Lung microvascular endothelial cell (primary cell): ENCODE data around the gene THAP9. TPM values are rescaled to one million over a fixed set of nuclear protein-coding genes. Genes with fewer than 3 reads are reported as not detected.

Source experiments
- DNase-seq, 2 donors: peaks; one replicate each; pipeline versions ENCODE4 v3.0.0 to v3.0.0-alpha.2; 2010; ENCODE audit warnings: low read depth in 2 of 2
- total RNA-seq: library from RNA; depleted of rRNA; stranded (reverse); fragments of >200 nt; gene quantifications from 2 replicates; pipeline ENCODE4 v1.2.1, GENCODE V29; 2014

THAP9 gene
- total RNA-seq, 1 donor from 2014 or later: 5.8 TPM

DNA sequence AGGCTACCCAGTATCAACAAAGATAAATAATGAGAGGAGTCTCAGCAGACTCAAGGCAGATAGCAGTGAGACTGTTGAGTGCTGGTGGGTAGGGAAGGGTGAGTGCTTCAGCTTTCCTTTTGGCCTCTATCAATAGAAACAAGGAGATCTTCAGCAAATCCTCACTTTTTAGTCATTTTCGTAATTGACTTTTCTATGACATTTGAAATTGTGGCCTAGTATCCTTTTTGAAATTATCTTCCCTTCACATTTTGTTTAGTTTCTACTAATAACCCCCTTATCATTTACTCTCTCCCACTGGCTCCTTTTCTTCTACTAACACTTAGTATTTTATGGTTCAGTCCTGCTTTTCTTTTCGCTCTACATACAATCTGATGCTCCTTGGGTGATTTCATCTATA is 65.2 kb downstream of the THAP9 start:
- DNase-seq: no peak

DNA sequence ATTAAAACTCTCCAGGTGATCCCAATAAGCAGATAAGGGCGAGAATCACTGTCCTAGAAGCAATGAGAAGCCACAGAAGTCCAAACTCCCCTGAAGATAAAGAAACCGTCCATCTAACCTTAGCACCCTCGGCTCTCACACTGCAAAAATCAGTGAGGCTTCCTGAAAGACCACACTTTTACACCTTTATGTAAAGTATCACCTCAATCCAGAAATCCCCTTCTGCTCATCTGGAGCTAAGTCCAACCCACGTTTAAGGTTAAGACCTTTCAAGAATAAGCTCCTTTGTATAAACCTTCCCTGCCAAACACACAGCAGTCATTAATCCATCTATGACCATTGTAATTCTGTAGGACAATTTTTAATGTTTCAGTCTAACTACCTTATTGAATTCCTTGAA is 68.4 kb downstream of the THAP9 start:
- no peak for DNase-seq

DNA sequence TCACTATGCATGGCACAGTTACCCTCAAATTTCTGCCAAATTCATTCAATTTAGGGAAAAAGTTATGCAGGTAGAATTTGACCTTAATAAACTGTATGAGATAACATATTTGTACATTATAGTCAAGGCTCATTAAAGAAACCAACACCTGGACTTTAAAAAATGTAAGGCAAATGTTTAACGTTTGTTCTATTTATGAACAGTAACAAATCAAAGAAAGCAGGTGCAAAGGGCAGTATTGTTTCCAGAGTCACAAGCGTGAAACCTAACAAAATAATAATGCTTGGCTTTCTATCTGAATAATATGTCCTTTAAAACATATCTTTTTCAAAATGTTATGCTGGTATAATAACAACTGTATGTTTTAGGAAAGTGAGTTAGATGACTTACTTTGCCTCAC is 68.9 kb downstream of the THAP9 start:
- DNase-seq: no peak

Other genes with a start within 250 kb of the THAP9 start
- gene SCD5, start 101.9 kb upstream of the THAP9 start, total RNA-seq: 31.0 and 32.0 TPM in 2 replicates
- 149 and 166 TPM in 2 replicates for gene SEC31A, start 9.6 kb upstream of the THAP9 start, total RNA-seq
- 6.3 and 7.5 TPM in 2 replicates for gene LIN54, start 110.1 kb downstream of the THAP9 start, total RNA-seq
- gene COPS4, start 134.4 kb downstream of the THAP9 start, total RNA-seq: 73.2 and 82.6 TPM in 2 replicates
- 0.20 and 0.22 TPM in 2 replicates for gene PLAC8, start 214.0 kb downstream of the THAP9 start, total RNA-seq